HepG2 (cell line): Measurements from ENCODE around the gene EEF1AKMT4. TPM values are rescaled to one million over a fixed set of nuclear protein-coding genes. Genes with fewer than 3 reads are reported as not detected.

Experiments
- ATF1 ChIP-seq: IDR thresholded peaks from 2 replicates; pipeline ENCODE4 v1.6.1; 2016; ENCODE audit warnings: mild to moderate bottlenecking, control low read depth
- FOXK1 ChIP-seq: sonication (generic); formaldehyde crosslinking; IDR thresholded peaks from 2 replicates; pipeline ENCODE4 v1.4.0; 2020; ENCODE audit warnings: low read depth, missing genetic modification reagents, borderline replicate concordance
- KMT2A ChIP-seq: sonication (generic); formaldehyde crosslinking; IDR thresholded peaks from 2 replicates; pipeline ENCODE4 v1.4.0; 2020; ENCODE audit warnings: missing genetic modification reagents
- MAFG ChIP-seq: sonication (generic); formaldehyde crosslinking; IDR thresholded peaks from 2 replicates; pipeline ENCODE4 v1.5.1; 2020; ENCODE audit warnings: mild to moderate bottlenecking, missing genetic modification reagents
- POLR2AphosphoS5 ChIP-seq: IDR thresholded peaks from 2 replicates; pipeline ENCODE4 v1.6.1; 2012; ENCODE audit warnings: low read depth, low read length
- RAD21 ChIP-seq: fragments of 450-650 bp; formaldehyde crosslinking; IDR thresholded peaks from 2 replicates; pipeline ENCODE4 v1.5.0; 2020; ENCODE audit warnings: mild to moderate bottlenecking
- RBFOX2 ChIP-seq: fragments of 200-400 bp; formaldehyde crosslinking; IDR thresholded peaks from 2 replicates; pipeline ENCODE4 v1.6.1; 2017; ENCODE audit warnings: low read depth, mild to moderate bottlenecking, low read length
- SP1 ChIP-seq, 2 experiments: fragments of 450-650 bp in 1 of 2; sonication (generic) in 1 of 2; formaldehyde crosslinking in 1 of 2; IDR thresholded peaks; 2 replicates each; pipeline versions ENCODE4 v1.4.0 to v1.6.1; 2016 to 2020; ENCODE audit warnings: missing genetic modification reagents in 1 of 2
- ZNF572 ChIP-seq: sonication (generic); formaldehyde crosslinking; IDR thresholded peaks from 2 replicates; pipeline ENCODE4 v1.5.1; 2020; ENCODE audit warnings: mild to moderate bottlenecking, missing genetic modification reagents
- ZNF75D ChIP-seq: sonication (generic); formaldehyde crosslinking; IDR thresholded peaks from 2 replicates; pipeline ENCODE4 v1.8.1; 2023; ENCODE audit warnings: missing genetic modification reagents, mild to moderate bottlenecking, borderline replicate concordance
- ZSCAN21 ChIP-seq: sonication (generic); formaldehyde crosslinking; IDR thresholded peaks from 2 replicates; pipeline ENCODE4 v1.8.0; 2022; ENCODE audit warnings: mild to moderate bottlenecking, missing genetic modification reagents, moderate library complexity, borderline replicate concordance
- polyA plus RNA-seq, 8 experiments: library from polyadenylated mRNA; depleted of rRNA in 3 of 8; stranded (reverse) in 7 of 8; unstranded in 1 of 8; fragments of >200 nt; fragmentation: Illumina TruSeq in 4 of 8; extraction: Trizol in 4 of 8; gene quantifications; 2 replicates each; pipeline versions ENCODE4 v1.2.1 to v1.2.3, GENCODE V29; 2011 to 2016; ENCODE audit warnings: low read depth in 4 of 8, missing spikeins in 1 of 8, mixed read lengths in 1 of 8; ENCODE audit not compliant: insufficient read depth in 1 of 8
- total RNA-seq, 5 experiments: library from RNA; depleted of rRNA; stranded (reverse); fragments of >200 nt; fragmentation: Illumina TruSeq; extraction: Trizol; gene quantifications; 2 replicates each; pipeline ENCODE4 v1.2.3, GENCODE V29; 2016; ENCODE audit warnings: low read depth in 1 of 5
- TF ChIP-seq, protein P1 (sequence below): sonication (generic); formaldehyde crosslinking; IDR thresholded peaks from 2 replicates; pipeline ENCODE4 v1.4.0; 2020; ENCODE audit warnings: missing genetic modification reagents
- TF ChIP-seq, protein P2 (sequence below): sonication (generic); formaldehyde crosslinking; IDR thresholded peaks from 2 replicates; pipeline ENCODE4 v1.5.0; 2020; ENCODE audit warnings: mild to moderate bottlenecking, missing genetic modification reagents
- TF ChIP-seq, protein P3 (sequence below): sonication (generic); formaldehyde crosslinking; IDR thresholded peaks from 2 replicates; pipeline ENCODE4 v1.8.0; 2022; ENCODE audit warnings: missing genetic modification reagents, mild to moderate bottlenecking, borderline replicate concordance
- TF ChIP-seq, protein P4 (sequence below): sonication (generic); formaldehyde crosslinking; IDR thresholded peaks from 2 replicates; pipeline ENCODE4 v1.8.0; 2022; ENCODE audit warnings: mild to moderate bottlenecking, missing genetic modification reagents; ENCODE audit not compliant: insufficient replicate concordance
- TF ChIP-seq, protein P5 (sequence below): IDR thresholded peaks from 2 replicates; pipeline ENCODE4 v1.6.1; 2016; ENCODE audit warnings: low read depth, control low read depth
- TF ChIP-seq, protein P6 (sequence below): IDR thresholded peaks from 2 replicates; pipeline ENCODE4 v1.6.1; 2016; ENCODE audit warnings: missing compliant biosample characterization, missing genetic modification reagents, borderline replicate concordance

The EEF1AKMT4 gene
- total and polyA plus RNA-seq, 2 of the 13 experiments (the other 11 are each of a cell fraction or from before 2014, with no cell fraction given) = 13.1 to 15.8 TPM

DNA sequence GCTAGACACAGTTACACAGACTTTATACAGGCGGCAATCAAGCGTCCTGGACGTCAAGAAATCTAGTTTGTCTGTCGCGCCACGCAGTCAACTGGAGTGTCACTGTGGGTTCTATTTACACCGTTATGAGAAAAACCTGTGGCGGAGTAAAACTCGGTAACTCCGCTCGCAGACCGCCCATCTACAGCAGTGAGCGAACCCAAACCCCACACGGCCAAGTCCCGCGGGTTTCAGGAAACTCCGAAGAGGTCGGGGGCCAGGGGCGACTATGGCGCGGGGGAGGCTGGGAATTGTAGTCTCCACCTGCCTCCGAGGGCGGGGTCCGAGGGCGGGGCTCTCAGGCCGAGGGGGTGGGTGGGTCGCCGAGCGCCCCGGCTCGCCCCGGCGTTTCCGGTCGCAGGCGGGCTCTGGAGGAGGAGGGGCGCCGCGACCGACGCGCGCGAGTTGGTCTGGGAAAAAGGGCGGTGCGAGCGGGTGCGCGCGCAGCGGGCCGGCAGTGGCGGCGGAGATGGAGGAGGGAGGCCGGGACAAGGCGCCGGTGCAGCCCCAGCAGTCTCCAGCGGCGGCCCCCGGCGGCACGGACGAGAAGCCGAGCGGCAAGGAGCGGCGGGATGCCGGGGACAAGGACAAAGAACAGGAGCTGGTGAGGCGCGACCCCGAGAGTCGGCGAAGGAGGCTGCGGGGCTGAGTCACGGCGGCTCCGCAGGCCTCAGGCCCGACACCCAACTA, 49.5 kb downstream of the EEF1AKMT4 start, which contains the start of gene PSMD2 (continued):
- TF ChIP-seq, protein P1, sequence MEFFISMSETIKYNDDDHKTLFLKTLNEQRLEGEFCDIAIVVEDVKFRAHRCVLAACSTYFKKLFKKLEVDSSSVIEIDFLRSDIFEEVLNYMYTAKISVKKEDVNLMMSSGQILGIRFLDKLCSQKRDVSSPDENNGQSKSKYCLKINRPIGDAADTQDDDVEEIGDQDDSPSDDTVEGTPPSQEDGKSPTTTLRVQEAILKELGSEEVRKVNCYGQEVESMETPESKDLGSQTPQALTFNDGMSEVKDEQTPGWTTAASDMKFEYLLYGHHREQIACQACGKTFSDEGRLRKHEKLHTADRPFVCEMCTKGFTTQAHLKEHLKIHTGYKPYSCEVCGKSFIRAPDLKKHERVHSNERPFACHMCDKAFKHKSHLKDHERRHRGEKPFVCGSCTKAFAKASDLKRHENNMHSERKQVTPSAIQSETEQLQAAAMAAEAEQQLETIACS (CRISPR knock-in tag) = peak; percentile 84
- TF ChIP-seq, protein P2, sequence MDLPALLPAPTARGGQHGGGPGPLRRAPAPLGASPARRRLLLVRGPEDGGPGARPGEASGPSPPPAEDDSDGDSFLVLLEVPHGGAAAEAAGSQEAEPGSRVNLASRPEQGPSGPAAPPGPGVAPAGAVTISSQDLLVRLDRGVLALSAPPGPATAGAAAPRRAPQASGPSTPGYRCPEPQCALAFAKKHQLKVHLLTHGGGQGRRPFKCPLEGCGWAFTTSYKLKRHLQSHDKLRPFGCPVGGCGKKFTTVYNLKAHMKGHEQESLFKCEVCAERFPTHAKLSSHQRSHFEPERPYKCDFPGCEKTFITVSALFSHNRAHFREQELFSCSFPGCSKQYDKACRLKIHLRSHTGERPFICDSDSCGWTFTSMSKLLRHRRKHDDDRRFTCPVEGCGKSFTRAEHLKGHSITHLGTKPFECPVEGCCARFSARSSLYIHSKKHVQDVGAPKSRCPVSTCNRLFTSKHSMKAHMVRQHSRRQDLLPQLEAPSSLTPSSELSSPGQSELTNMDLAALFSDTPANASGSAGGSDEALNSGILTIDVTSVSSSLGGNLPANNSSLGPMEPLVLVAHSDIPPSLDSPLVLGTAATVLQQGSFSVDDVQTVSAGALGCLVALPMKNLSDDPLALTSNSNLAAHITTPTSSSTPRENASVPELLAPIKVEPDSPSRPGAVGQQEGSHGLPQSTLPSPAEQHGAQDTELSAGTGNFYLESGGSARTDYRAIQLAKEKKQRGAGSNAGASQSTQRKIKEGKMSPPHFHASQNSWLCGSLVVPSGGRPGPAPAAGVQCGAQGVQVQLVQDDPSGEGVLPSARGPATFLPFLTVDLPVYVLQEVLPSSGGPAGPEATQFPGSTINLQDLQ = peak; percentile 81
- 0 out of 2 replicates have a peak, but pooled peaks have one; percentile 10 for TF ChIP-seq RAD21
- TF ChIP-seq RBFOX2 = peak; percentile 85
- TF ChIP-seq, protein P3, sequence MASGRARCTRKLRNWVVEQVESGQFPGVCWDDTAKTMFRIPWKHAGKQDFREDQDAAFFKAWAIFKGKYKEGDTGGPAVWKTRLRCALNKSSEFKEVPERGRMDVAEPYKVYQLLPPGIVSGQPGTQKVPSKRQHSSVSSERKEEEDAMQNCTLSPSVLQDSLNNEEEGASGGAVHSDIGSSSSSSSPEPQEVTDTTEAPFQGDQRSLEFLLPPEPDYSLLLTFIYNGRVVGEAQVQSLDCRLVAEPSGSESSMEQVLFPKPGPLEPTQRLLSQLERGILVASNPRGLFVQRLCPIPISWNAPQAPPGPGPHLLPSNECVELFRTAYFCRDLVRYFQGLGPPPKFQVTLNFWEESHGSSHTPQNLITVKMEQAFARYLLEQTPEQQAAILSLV = peak; percentile 48; the same call in 1 of the 2 replicates
- TF ChIP-seq KMT2A (CRISPR knock-in tag) = peak; percentile 63; the same call in 1 of the 2 replicates
- TF ChIP-seq POLR2AphosphoS5 = peak; percentile 96
- no peak for TF ChIP-seq MAFG (CRISPR knock-in tag)
- peak; percentile 78 for TF ChIP-seq ZSCAN21 (CRISPR knock-in tag)
- TF ChIP-seq, protein P4, sequence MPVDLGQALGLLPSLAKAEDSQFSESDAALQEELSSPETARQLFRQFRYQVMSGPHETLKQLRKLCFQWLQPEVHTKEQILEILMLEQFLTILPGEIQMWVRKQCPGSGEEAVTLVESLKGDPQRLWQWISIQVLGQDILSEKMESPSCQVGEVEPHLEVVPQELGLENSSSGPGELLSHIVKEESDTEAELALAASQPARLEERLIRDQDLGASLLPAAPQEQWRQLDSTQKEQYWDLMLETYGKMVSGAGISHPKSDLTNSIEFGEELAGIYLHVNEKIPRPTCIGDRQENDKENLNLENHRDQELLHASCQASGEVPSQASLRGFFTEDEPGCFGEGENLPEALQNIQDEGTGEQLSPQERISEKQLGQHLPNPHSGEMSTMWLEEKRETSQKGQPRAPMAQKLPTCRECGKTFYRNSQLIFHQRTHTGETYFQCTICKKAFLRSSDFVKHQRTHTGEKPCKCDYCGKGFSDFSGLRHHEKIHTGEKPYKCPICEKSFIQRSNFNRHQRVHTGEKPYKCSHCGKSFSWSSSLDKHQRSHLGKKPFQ (CRISPR knock-in tag) = peak; percentile 19
- peak; percentile 53; the same call in 1 of the 2 replicates for TF ChIP-seq ZNF75D
- TF ChIP-seq, protein P5, sequence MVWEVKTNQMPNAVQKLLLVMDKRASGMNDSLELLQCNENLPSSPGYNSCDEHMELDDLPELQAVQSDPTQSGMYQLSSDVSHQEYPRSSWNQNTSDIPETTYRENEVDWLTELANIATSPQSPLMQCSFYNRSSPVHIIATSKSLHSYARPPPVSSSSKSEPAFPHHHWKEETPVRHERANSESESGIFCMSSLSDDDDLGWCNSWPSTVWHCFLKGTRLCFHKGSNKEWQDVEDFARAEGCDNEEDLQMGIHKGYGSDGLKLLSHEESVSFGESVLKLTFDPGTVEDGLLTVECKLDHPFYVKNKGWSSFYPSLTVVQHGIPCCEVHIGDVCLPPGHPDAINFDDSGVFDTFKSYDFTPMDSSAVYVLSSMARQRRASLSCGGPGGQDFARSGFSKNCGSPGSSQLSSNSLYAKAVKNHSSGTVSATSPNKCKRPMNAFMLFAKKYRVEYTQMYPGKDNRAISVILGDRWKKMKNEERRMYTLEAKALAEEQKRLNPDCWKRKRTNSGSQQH (CRISPR knock-in tag) = peak; percentile 95
- TF ChIP-seq ZNF572 (CRISPR knock-in tag) = no peak
- TF ChIP-seq SP1 (IDR thresholded peaks at IDR 0.05) = no peak
- peak; percentile 71 for TF ChIP-seq SP1 (CRISPR knock-in tag; IDR thresholded peaks at IDR 0.05)
- TF ChIP-seq ATF1 (CRISPR knock-in tag) = no peak; the same call in 1 of the 2 replicates
- TF ChIP-seq FOXK1 (CRISPR knock-in tag) = peak; percentile 55; the same call in 1 of the 2 replicates
- TF ChIP-seq, protein P6, sequence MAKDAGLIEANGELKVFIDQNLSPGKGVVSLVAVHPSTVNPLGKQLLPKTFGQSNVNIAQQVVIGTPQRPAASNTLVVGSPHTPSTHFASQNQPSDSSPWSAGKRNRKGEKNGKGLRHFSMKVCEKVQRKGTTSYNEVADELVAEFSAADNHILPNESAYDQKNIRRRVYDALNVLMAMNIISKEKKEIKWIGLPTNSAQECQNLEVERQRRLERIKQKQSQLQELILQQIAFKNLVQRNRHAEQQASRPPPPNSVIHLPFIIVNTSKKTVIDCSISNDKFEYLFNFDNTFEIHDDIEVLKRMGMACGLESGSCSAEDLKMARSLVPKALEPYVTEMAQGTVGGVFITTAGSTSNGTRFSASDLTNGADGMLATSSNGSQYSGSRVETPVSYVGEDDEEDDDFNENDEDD (CRISPR knock-in tag) = peak; percentile 70; the same call in 1 of the 2 replicates
